ENCODE measurements around the gene RNF5.
"Not testable (repeated sequence)": the region's sequence is repeated elsewhere in the genome, so short reads cannot be mapped to it uniquely, and the experiment has no call there.

RNF5 gene

DNA sequence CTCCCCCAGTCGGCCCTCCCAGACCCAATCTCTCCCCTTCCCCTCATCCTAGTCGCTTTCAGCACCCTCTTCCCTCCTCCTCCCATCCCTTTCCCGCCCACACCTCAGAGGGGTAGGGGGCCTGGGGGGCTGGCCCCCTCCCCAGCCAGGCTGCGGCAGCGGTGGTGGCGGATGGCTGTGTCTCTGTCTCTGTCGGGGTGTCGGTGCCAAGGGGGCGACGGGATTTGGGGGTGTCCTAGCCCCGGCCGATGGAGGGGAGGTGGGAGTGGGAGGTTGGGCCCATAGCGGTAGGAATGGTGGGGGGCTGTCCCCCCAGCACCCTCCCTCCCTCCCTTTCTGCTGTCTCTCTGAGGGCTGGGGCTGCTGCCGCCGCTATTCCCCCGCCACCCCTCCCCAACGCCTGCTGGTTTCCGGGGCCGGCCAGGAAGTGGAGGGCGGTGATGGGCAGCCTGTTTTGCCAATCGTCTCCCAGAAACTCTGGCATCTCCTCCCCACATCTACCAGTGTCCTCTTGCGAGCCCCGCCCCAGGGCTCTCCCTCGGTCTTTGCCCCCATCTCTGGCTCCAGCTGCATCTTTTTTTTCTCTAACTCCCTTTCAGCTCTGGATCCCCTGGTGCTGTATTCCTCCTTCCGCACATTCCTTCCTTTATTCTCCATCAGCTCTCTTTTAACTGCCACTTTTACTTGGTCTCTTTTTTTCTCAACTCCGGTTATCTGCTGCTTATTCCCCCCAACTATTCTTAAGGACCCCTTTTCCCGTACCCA is 2.3 kb upstream of the RNF5 start, which contains the start of gene AGPAT1:
TSS of gene AGPAT1 (minus strand) at position 374 of the 765 bp plus-strand sequence. CDS start 4,588 bp downstream, outside the sequence.
- peak; percentile 98 for DNase-seq (ENCODE audit: low read depth)

DNA sequence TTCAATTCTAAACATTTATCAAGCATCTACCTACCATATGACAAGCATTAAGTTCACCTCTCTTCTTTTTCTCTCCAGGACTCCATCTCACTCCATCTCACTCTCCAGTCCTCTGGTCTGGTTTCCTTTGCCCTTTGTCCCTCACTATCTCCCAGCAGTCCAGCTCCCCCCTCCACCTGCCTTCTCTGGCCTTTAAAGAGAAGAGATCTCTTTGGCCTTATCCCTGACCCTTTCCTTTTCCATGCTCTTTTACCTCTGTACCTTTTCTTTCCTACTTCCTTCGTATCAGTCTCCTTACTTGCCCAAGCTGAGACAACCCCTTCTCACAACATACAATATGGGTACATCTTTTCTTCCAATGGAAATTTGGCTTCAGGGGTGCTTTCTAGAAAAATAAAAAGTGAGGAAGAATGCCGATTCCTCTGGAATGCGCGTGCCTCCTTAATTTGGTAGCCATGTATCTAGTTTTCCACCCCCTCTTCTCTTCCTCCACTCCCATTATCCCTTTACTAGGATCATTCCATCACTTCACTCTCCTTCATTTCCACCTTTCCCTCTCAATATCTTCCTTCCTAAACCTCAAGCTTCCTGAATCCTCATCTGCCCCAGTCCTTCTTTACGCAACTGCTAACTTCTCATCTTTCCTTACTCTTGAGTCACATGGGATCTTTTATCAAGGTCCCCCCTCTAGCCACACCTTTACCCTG is 1.6 kb upstream of the RNF5 start:
- DNase-seq (ENCODE audit: low read depth) = peak; percentile 66

DNA sequence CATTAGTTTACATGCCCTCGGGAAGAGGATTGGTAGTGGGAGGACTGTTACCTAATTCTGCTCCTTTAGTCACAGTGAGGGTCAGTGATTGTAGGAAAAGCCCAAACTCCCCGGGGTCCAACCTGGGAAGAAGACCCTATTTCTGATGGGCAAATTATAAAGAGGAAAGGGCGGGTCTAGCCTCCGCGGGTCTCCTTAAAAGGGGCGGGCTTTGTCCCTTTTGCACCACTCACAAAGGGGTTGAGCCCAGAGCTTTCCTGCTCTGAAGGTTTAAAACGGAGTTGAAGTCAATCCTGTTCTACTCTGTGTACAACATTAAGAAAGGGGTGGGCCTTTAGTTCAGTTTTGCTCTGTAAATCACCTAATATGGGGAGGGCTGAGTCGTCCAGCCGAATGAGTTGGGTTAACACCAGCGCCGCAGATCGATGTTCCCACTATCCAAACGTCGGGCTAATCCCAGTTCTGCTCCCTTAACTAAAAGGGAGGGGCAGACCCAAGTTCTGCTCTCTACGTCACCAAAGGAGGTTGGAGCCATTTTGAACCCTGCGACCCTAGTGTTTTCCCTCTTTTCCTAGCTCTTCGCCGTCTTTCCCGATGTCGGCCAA is 920 bp upstream of the RNF5 start:
- no peak for DNase-seq (ENCODE audit: low read depth)

DNA sequence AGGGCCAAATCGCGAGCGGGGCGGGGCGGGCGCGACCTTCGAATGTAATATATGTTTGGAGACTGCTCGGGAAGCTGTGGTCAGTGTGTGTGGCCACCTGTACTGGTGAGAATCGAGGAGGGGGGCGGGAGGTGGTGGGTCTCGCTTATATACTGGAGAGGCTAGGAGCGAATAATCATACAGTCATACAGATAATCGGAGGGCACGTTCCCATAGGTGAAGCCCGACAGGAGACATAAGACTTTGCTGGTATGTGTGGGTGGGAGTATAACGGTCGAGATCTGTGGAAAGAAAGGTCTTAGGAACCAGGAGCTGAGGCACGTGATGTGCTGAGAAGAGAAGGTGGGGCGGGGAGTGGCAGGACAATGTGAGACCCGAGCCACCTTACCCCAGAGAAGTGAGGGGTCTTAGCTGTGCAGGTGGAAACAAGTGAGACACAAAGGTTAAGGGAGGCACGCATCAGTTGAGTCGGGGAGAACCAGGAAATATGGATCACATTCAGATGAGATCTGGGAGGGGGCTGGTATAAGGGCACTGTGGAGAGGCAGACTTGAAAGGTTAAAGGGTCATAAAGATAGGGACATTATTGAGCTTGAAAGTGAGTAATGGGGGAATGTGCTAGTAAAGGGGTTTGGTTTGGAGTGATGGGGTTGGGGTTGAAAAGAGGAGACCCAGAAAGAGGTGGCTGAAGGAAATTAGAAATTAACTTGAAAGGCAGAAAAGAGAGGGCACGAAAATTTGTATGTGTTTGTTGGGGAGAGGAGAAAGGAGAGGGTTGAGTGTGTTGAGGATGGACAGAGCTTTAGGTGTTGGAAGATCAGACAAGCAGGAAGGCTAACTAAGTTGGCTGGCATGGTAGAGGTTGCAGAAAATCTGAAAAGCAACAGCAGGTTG is 589 bp downstream of the RNF5 start:
- DNase-seq (ENCODE audit: low read depth) = no peak

DNA sequence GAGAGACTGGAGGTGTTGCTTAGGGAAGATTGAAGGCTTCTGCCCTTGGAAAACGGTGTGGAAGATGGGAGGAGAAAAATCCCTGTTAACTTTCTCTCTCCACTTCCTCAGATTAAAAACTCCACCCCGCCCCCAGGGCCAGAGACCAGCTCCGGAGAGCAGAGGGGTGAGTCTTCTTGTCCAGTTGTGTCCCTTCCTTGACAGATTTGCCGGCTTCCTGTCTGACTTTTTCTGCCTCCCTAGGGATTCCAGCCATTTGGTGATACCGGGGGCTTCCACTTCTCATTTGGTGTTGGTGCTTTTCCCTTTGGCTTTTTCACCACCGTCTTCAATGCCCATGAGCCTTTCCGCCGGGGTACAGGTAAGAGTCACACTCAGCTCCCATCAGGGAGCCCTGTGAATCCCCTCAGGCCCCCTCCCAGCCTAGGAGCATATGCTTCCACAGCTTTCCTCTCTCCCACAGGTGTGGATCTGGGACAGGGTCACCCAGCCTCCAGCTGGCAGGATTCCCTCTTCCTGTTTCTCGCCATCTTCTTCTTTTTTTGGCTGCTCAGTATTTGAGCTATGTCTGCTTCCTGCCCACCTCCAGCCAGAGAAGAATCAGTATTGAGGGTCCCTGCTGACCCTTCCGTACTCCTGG is 1.7 kb downstream of the RNF5 start:
- DNase-seq (ENCODE audit: low read depth) = no peak

DNA sequence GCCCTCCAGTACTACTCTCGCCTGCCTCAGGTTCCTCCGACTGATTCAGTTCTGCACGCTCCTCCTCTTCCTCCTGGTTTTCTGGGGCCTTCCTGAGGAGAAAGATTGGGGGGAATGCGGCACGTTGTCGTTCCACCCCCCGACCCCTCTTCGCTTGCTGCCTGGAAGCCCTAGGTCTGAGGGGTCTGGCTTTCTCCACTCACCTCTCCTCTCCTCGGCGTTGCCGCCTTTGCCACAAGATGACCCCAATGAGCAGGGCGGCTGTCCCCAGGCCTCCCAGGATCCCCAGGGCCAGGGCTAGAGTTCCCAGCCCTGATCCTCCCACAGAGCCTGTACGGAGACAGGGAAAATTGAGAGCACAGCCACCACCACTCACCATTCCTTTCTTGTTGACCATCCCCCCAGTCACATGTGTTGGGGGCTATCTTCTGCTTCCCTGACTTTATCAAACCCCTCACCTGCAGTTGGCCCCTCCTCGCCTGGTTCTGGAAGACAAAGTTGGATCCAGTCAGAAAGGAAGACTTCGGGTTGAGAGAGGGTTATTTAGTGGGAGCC is 3.0 kb downstream of the RNF5 start:
- no peak for DNase-seq (ENCODE audit: low read depth)

DNA sequence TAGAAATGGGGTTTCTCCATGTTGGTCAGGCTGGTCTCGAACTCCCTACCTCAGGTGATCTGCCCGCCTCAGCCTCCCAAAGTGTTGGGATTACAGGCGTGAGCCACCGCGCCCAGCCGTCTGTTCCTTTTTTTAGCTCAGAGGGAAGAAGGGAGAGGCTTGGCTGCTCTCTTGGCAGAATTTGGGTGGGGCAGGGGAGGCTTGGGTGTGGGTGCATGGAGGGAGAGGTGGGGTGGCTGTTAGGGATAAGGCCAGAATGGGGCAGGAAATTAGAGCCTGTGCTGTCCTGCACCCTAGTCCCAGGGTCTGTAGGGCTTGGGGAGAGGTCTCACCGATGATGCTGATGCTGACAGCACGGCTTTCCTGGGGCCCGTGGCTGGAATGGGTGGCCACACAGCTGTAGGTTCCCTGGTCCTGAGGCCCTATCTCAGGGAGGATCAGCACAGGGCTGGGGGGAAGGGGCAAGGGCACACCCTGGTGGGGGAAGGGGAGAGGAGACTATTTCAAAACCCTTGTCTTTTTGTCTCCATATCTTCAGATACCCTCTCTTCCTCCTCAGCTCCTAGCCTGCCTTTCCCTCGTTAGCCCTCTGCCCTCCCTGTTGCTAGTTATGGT is 3.8 kb downstream of the RNF5 start:
- DNase-seq (ENCODE audit: low read depth) = no peak

DNA sequence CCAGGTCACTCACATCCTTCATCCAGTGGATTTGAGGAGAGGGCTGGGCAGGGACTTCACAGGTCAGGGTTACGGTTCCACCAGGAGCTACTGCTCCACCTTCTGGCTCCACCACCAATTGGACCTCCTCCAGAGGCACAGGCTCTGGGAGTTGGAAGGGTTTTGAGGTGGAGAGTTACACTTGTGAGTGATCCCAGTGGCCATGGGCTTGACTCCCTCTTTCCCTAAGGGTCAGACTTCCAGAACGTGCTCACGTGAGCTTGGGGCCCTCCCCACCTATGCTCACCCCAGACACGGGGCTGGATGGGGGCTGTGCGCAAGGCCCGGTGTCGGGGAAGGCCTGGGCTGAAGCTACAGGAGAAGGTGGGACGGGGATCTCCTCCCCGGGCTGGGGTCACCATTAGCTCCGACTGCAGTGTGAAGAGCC is 4.4 kb downstream of the RNF5 start:
- DNase-seq (ENCODE audit: low read depth) = no peak

DNA sequence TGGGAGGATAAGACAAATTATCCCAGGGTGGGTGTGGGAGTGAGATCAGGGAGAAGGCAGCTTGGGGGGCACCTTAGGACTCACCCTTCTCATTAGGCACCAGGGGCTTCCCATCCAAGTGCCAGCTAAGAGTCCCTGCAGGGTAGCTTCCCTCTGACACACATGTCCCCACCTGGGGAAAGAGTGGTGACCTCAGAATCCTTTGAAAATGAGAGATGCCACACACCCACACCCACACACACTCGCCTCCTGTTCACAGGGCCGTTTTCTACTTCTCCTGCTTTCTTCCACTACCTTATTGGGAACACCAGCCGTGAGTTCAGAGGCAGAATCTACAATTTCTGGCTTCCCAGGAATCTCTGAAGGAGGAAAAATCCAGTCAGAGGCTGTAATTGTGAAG is 4.8 kb downstream of the RNF5 start:
- DNase-seq (ENCODE audit: low read depth) = no peak

DNA sequence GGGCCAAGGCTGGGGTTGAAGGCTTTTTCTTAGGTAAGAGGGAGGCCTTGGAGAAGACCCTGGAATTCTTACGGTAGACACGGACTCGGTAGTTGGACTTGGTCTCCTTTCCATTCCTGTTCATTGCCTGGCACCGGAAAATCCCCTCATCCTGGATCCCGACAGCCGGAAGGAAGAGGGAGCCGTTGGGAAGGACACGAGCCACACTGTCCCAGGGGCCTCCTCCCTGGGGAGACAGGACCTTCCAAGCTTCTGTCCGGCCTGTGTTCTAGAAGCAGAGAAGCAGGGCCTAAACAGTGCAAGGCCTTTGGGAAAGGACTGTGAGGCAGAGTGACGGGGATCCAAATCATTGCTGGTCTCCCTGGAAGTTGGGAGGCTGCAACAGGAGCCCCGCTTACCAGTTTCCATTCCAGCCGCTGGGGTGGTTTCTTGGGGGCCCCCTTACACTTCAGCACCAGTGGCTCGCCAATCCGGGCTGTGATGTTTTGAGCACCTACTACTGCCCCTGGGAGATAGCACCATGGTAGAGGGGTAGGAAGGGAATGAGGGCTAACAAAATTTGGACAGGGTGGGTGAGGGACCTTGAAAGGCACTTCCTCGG is 5.4 kb downstream of the RNF5 start:
- DNase-seq (ENCODE audit: low read depth) = no peak

DNA sequence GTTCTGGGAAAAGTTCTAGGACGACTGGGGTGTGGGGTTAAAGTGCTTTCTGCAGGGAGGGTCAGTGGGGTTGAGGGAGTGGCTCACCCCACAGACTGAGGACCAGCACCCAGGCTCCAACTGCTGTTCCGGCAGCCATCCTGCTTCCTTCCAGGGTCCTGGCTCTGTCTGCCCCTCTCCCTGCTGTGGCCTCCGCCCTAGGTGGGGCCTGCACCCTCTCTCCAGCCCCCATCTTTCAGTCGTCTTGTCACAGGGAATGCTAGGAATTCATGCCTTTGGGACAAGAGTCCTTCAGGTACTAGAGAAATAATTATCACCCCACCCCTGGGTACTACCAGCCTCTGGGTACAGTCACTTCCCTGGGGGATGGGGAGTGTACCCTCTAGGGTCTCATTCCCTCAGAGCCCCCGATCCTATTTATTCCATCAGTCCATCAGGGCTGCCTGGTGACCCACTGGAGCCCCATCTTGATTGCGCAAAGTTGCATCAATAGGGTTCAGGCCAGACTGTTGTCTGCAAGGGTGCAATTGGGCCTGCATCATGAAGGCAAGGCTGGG is 6.0 kb downstream of the RNF5 start, which contains the start of gene AGER:
TSS of gene AGER (minus strand) at position 170 of the 557 bp plus-strand sequence. CDS start at position 139, 31 bp downstream.
- DNase-seq (ENCODE audit: low read depth) = no peak

DNA sequence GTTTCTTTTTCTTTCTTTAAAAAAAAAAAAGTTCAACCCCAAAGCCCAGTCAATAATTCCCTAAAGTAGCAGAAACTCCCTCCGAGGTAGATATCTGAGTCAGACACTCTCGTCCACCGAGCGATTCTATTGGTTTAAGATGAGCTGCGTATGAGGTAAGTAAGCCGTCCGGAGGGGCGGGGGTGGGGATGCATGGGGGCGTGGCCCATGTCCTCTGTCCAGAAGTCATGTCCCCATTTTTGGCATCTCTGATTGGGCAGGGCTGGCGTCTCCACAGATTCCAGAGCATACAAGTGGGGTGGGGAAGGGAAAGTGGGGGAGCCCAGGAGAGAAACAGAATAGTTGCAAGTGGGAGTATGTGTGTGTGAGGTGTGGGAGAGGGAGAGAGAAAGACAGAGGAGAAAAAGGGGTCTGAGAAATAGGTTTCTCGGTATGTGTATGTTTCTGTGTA is 7.5 kb downstream of the RNF5 start:
- peak; percentile 94 for DNase-seq (ENCODE audit: low read depth)

DNA sequence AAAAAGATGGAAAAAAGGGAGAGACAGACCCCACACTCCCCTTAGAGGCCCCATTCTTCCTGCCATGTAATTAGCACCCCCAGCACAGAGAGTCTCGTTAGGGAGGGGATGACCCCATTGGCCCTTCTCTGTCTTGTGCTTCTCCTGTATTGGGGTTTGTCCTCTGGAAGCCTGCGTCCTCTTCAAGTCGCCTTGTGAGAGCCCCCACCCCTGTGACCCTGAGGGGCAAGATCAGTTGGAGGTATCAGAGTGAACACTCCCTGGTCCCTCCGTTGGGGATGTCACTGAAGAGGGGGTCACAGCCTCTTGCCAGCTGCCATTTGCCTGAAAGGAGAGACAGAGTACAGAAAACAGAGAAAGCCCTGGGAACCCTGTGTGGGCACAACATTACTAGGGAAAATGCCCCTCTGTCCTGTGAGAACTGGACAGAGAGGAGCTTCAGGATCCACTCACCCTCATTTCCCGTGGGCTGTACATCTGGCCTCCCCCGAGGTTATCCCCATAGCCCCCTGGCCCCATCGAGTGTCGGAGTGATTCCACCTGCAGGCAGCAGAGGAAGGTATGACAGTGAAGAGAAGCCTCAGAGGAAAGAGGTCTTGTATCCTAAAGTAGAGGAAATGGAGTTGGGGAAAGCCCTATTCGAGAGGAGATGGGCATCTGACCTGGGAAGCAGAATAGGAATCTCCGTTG is 8.1 kb downstream of the RNF5 start:
- not testable (repeated sequence) for DNase-seq (ENCODE audit: low read depth)

DNA sequence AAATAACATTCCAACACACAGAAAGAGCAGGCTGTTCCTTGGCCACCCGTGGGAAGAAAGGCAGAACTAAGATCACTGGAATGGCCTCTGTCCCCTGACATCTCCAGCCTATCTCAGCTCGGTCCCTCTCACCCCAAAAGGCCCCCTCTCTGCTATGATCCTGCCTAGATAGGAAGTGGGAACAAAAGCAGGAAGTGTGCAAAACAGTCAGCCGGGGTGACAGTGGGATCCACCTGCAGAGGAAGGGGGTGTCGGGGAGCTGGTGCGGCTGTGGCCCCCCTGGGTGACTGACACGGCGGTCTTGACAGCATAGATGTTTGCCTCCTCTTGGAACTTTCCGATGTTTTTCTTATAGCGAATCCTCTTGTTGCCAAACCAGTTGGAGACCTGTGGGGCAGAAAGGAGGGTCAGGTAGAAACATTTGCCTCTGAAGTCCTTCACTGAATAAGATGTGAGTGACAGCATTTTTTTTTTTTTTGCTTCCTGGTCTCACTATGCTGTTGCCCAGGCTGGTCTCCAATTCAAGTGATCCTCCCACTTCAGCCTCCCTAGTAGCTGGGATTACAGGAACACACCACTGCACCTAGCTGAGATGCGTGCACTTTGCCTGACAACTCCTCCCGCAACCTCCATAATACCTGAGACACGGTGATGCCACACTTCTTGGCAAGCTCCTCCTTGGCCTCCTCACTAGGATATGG is 9.0 kb downstream of the RNF5 start:
- DNase-seq (ENCODE audit: low read depth) = no peak

DNA sequence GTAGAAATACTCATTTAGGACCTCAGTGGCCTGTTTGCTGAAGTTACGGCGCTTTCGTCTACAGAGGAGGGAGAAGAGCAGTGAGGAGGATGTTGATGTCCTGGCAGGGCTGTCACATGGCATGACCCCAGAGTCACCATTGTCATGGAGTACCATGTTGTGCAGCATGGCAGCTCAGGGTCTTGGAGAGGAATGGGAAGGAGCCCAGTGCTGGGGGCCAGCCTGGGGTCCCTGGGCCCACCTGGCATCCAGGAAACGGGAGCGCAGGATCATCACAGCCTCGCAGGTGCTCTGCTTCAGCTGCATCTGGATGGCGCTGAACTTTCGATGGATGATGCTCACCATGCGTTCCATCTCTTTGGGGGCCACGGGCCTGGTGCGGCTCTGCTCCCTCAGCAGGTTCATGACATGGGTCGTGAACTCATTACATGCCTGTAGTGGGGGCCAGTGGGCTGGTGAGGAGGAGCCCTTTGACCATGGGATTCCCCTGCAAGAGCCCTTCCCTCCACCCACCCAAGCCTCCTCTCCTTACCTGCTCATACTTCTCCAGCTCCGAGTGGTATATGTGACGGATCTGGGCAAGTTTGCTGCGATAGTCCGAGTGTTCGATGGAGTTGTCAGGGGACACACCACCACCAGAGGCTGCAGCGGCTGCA is 9.6 kb downstream of the RNF5 start:
- DNase-seq (ENCODE audit: low read depth) = not testable (repeated sequence)

DNA sequence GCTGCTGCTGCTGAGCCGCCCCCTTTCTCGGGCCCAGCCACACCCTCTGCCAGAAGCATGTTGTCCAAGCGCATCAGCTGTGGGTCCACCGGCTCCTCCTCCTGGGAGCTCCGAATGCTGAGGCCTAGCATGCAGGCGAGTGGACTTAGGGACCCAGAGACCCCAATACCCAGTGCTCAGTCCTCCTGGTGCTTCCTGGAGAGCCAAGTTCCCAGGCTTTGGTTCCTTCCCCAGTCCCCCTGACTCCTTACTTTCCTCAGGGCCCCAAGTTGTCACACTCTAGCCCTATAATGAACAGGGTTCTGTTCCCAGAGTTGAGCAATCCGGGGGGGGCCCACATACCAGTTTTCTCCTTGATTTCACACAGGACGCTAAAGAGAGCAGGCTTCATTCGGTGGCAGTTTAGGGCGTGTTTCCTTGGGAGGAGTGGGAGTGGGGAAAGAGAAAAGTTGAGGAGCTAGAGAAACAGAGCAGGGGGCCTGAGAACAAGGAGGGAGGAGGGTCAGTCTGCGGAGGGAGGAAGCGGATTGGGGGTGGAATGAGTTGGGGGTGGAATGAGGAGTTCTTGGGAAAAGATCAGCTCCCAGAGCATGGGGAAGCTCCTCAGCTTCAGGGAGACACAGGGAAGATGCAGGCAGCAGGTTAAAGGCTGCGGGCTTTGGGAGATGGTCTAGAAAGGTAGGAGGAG is 10.3 kb downstream of the RNF5 start:
- DNase-seq (ENCODE audit: low read depth) = peak; percentile 33

DNA sequence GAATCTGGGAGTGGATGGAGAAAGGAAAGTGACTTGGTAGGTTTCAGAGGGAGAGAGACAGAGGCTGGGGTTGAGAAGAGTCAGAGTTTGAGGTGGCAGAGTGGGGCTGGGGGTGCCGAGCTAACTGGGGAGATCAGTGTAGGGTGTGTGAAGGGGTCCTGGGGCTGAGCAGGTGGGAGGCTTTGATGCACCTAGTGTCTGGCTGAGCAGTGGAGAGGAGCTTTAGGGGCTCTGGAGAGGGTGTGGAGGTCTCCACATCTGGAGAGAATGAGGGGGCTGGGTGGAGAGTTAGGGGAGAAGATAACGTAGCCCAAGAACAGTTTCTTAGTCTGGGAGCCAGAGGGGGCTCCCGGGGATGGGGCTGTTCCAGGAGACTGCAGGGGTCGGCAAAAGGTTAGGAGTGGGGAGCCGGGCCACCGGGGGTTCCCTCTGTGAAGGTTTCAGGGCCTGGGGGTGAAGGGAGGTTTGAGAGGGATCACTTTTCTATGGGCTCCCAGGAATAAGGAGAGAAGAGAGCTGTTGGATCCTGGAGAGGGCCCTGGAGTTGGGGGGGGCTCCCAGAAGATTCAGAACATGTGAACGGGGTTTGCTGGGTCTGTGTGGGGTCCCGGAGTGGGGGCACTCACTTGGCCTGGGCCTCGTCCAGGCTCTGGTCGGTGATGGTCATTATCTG is 11.0 kb downstream of the RNF5 start:
- no peak for DNase-seq (ENCODE audit: low read depth)
